Measurements from ENCODE around the gene PSIP1.
"Not testable (repeated sequence)": the region's sequence is repeated elsewhere in the genome, so short reads cannot be mapped to it uniquely, and the experiment has no call there.

Gene PSIP1

DNA sequence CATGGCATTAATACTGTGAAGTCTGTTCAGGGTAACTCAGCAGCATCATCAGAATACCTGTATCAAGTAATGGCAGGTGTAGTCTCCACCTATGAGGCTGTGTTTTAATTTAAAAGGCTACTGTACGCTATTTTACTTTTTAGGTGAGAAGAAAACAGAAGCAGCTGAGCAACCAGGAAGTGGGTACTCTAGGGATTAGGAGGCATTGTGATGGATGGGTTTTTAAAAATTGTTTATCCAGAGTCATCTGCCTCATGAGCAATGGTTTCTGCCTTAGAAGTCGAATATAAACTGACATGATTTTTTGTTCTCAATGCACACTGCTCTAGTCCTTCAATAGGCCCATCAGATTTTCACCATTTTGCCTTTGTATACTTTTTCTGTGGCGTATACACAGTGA is 42.6 kb downstream of the PSIP1 start:
- DNase-seq (ENCODE audit: insufficient read length, low spot score) (no peak), FAIRE-seq (no peak)
- TF ChIP-seq, protein P1, sequence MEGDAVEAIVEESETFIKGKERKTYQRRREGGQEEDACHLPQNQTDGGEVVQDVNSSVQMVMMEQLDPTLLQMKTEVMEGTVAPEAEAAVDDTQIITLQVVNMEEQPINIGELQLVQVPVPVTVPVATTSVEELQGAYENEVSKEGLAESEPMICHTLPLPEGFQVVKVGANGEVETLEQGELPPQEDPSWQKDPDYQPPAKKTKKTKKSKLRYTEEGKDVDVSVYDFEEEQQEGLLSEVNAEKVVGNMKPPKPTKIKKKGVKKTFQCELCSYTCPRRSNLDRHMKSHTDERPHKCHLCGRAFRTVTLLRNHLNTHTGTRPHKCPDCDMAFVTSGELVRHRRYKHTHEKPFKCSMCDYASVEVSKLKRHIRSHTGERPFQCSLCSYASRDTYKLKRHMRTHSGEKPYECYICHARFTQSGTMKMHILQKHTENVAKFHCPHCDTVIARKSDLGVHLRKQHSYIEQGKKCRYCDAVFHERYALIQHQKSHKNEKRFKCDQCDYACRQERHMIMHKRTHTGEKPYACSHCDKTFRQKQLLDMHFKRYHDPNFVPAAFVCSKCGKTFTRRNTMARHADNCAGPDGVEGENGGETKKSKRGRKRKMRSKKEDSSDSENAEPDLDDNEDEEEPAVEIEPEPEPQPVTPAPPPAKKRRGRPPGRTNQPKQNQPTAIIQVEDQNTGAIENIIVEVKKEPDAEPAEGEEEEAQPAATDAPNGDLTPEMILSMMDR (IDR thresholded peaks at IDR 0.05; ENCODE audit: insufficient read depth, missing control alignments): no peak

DNA sequence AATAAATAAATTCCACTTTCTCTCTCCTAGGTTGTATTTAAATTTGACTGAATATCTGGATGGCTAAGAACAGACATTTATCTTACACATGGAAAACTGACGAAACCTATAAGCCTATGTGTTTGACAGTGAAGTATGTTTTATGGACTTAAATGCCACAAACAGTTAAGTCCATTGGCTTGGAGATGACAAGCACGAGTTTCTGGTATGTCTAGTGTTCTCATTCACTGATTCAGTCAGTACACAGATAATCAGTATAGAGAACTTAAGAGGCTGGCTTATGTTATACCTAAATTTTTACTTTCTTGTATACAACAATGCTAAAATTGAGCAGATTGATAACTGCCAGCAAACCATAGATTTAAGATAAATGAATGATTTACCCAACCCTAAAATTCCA is 49.2 kb downstream of the PSIP1 start:
- DNase-seq (ENCODE audit: insufficient read length, low spot score) (no peak), FAIRE-seq (no peak)
- TF ChIP-seq, protein P1 (IDR thresholded peaks at IDR 0.05; ENCODE audit: insufficient read depth, missing control alignments): no peak

DNA sequence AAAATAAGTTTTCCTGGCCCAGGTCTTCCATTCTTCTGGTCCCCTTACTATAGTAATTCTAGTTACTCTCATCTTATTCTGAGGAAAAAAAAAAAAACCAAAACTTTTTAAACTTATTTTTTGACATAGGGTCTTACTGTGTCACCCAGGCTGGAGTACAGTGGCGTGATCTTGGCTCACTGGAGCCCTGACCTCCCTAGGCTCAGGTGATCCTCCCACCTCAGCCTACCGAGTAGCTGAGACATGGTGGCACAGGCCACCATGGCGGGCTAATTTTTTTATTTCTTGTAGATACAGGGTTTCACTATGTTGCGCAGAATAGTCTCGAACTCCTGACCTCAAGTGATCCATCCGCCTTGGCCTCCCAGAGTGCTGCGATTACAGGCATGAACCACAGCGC is 49.7 kb downstream of the PSIP1 start:
- DNase-seq (ENCODE audit: insufficient read length, low spot score) (no peak), FAIRE-seq (no peak)
- TF ChIP-seq, protein P1 (IDR thresholded peaks at IDR 0.05; ENCODE audit: insufficient read depth, missing control alignments): no peak

DNA sequence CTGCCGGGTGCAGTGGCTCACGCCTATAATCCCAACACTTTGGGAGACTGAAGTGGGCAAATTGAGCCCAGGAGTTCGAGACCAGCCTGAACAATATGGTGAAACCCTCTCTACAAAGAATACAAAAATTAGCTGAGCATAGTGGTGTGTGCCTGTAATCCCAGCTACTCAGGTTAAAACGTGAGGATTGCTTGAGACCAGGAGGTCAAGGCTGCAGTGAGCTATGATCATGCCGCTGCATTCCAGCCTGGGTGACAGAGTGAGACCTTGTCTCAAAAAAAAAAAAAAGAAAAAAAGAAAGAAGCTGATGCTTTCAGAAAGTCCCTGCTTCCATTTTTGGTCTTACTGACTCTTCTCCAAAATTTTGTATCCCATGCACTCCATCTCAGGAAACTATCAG is 56.8 kb downstream of the PSIP1 start:
- TF ChIP-seq, protein P1 (IDR thresholded peaks at IDR 0.05; ENCODE audit: insufficient read depth, missing control alignments): no peak
- no peak for FAIRE-seq
- DNase-seq (ENCODE audit: insufficient read length, low spot score): no peak

DNA sequence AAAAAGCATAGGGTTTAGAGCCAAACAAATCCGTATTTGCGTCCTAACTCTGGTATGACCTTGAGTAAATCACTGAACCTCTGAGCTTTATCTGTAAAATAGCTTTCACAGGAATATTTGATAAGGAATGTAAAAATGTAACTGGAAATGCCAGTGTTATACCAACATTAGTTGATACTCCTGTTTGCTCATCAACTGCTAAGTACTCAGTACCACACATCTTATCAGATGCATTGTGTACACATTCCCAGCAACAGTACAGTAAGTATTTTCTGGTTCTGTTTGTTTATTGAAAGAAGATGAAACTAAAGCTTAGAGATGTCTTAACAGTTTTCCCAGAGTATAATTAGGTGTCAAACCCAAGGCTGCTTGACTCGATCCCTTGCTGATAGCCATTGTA is 66.6 kb downstream of the PSIP1 start:
- DNase-seq (ENCODE audit: insufficient read length, low spot score): no peak
- TF ChIP-seq, protein P1 (IDR thresholded peaks at IDR 0.05; ENCODE audit: insufficient read depth, missing control alignments): no peak
- no peak for FAIRE-seq

DNA sequence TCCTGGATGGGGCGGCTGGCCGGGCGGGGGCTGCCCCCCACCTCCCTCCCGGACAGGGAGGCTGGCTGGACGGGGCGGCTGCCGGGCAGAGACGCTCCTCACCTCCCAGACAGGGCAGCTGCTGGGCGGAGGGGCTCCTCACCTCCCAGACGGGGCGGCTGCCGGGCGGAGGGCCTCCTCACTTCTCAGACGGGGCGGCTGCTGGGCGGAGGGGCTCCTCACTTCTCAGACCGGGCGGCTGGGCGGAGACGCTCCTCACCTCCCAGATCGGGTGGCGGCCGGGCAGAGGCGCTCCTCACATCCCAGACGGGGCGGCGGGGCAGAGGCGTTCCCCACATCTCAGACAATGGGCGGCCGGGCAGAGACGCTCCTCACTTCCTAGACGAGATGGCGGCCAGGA is 68.5 kb downstream of the PSIP1 start:
- DNase-seq (ENCODE audit: insufficient read length, low spot score); FAIRE-seq: not testable (repeated sequence)

DNA sequence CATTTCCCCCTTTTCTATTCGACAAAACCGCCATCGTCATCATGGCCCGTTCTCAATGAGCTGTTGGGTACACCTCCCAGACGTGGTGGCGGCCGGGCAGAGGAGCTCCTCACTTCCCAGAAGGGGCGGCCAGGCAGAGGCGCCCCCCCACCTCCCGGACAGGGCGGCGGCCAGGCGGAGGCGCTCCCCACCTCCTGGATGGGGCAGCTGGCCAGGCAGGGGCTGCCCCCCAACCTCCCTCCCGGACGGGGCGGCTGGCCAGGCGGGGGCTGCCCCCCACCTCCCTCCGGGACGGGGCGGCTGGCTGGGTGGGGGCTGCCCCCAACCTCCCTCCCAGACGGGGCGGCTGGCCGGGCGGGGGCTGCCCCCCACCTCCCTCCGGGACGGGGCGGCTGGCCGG is 68.9 kb downstream of the PSIP1 start:
- not testable (repeated sequence) for FAIRE-seq

DNA sequence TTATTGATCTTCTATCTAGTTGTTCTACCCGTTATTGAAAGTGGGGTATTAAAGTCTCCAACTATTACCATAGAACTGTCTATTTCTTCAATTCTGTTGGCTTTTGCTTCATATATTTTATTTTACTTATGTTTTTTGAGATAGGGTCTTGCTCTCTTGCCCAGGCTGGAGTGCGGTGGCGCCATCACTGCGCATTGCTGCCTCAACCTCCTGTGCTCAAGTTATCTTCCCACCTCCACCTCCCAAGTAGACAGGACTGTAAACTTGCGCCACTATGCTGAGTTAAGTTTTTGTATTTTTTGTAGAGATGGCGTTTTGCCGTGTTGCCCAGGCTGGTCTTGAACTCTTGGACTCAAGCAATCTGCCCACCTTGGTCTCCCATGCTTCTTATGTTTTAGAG is 71.9 kb downstream of the PSIP1 start:
- TF ChIP-seq, protein P1 (IDR thresholded peaks at IDR 0.05; ENCODE audit: insufficient read depth, missing control alignments): no peak
- DNase-seq (ENCODE audit: insufficient read length, low spot score) (no peak), FAIRE-seq (no peak)

More for the DNA sequence above, 68.9 kb downstream of the PSIP1 start:
- DNase-seq (ENCODE audit: insufficient read length, low spot score): not testable (repeated sequence)
